Lower leg skin (tissue), 4 donors: ENCODE measurements around the gene BBS4. TPM values are rescaled to one million over a fixed set of nuclear protein-coding genes. Genes with fewer than 3 reads are reported as not detected.
"Not testable (repeated sequence)": the region's sequence is repeated elsewhere in the genome, so short reads cannot be mapped to it uniquely, and the experiment has no call there.

ENCODE experiments used
- DNase-seq, 2 donors: peaks; one replicate each; pipeline ENCODE4 v3.0.0-alpha.2; 2019; ENCODE audit warnings: low spot score in 2 of 2
- H3K4me3 ChIP-seq: fragments of 200-600 bp; sonication (generic); 2 replicates; pipeline ENCODE4 v1.5.1; 2017; ENCODE audit warnings: mild to moderate bottlenecking, low read depth; ENCODE audit not compliant: poor library complexity, severe bottlenecking
- CTCF ChIP-seq, 3 donors: fragments of 450-650 bp; IDR thresholded peaks; one replicate each; pipeline ENCODE4 v1.5.1; 2016; ENCODE audit warnings: antibody characterized with exemption in 3 of 3, mild to moderate bottlenecking in 3 of 3, moderate library complexity in 2 of 3
- POLR2A ChIP-seq, 2 donors: fragments of 450-650 bp; IDR thresholded peaks; one replicate each; pipeline ENCODE4 v1.6.1; 2016 to 2017; ENCODE audit warnings: antibody characterized with exemption in 2 of 2, mild to moderate bottlenecking in 1 of 2, moderate library complexity in 1 of 2
- WGBS, 2 donors: methylation state at CpG; one replicate each; pipeline ENCODE4 v1.1.5; 2018; 5-methylcytosine and 5-hydroxymethylcytosine counted together
- intact Hi-C: fragments of 100-400 bp; cut with DNase I; formaldehyde crosslinking; loops from one replicate; pipeline ENCODE4 v1.15.0; 2023; ENCODE audit warnings: low total_unique reads
- total RNA-seq, 4 donors: library from RNA; depleted of rRNA; stranded (reverse); fragments of >200 nt; gene quantifications; one replicate each; pipeline ENCODE4 v1.1.0, GENCODE V29; 2016

BBS4 gene
- total RNA-seq, 4 donors from 2014 or later: 11.4 to 13.9 (median 11.6) TPM

- H3K4me3 ChIP-seq: peak overlapping the region; percentile 67
- TF ChIP-seq POLR2A (IDR thresholded peaks at IDR 0.05) (no peak), CTCF (IDR thresholded peaks at IDR 0.05) (no peak)
- DNase-seq: no peak
- 15 to 20% methylated on average over 23 of the region's 23 CpGs for WGBS, 2 donors
- intact Hi-C loops: no loop called here
These were observed 594 bp upstream of the BBS4 start for GRCh38 chr15:72685301-72685924.

GRCh38 chr15:72688697-72689096 is 2.7 kb downstream of the BBS4 start:
- H3K4me3 ChIP-seq: no peak overlapping the region
- TF ChIP-seq POLR2A (IDR thresholded peaks at IDR 0.05) (no peak), CTCF (IDR thresholded peaks at IDR 0.05) (no peak)
- DNase-seq: no peak
- 98 to 99% methylated on average over 5 of the region's 5 CpGs for WGBS, 2 donors
- intact Hi-C loops: no loop called here

- 89 to 90% methylated on average over 5 of the region's 5 CpGs for WGBS, 2 donors
- no peak for DNase-seq
- H3K4me3 ChIP-seq: no peak overlapping the region
- intact Hi-C loops: no loop called here
- TF ChIP-seq POLR2A (IDR thresholded peaks at IDR 0.05) (no peak), CTCF (IDR thresholded peaks at IDR 0.05) (no peak)
These were observed 4.9 kb downstream of the BBS4 start for GRCh38 chr15:72690938-72691337.

- 95 to 97% methylated on average over 5 of the region's 5 CpGs for WGBS, 2 donors
- intact Hi-C loops: no loop called here
- no peak overlapping the region for H3K4me3 ChIP-seq
- TF ChIP-seq POLR2A (IDR thresholded peaks at IDR 0.05): no peak
- no peak for TF ChIP-seq CTCF (IDR thresholded peaks at IDR 0.05)
- DNase-seq: no peak
These were observed 12.9 kb downstream of the BBS4 start for GRCh38 chr15:72698938-72699337.

GRCh38 chr15:72700076-72700475 is 14.1 kb downstream of the BBS4 start:
- WGBS, 2 donors: 56 to 69% methylated on average over 9 of the region's 9 CpGs
- no peak overlapping the region for H3K4me3 ChIP-seq
- intact Hi-C loops: no loop called here
- no peak for DNase-seq
- TF ChIP-seq CTCF (IDR thresholded peaks at IDR 0.05) (no peak), POLR2A (IDR thresholded peaks at IDR 0.05) (no peak)

- 92 to 94% methylated on average over 11 of the region's 11 CpGs for WGBS, 2 donors
- no peak overlapping the region for H3K4me3 ChIP-seq
- no peak for DNase-seq
- TF ChIP-seq CTCF (IDR thresholded peaks at IDR 0.05) (no peak), POLR2A (IDR thresholded peaks at IDR 0.05) (no peak)
- intact Hi-C loops: no loop called here
These were observed 20.3 kb downstream of the BBS4 start for GRCh38 chr15:72706266-72706665.

- DNase-seq, H3K4me3 ChIP-seq, intact Hi-C loops: not testable (repeated sequence)
- WGBS, 2 donors: 82 to 88% methylated on average over 8 of the region's 8 CpGs
These were observed 22.7 kb downstream of the BBS4 start for GRCh38 chr15:72708551-72709303.
